GM21360 (cell line): ENCODE results near the gene TMEM143.
A peak's percentile ranks its signal among the peaks of the same experiment; 100 is the strongest.
"Not testable (repeated sequence)": the region's sequence is repeated elsewhere in the genome, so short reads cannot be mapped to it uniquely, and the experiment has no call there.

Experiments used
- ATAC-seq: cut with Tn5 transposase; IDR thresholded peaks from one replicate; pipeline ENCODE4 v1.9.1; 2021; ENCODE audit warnings: mild to moderate bottlenecking, moderate library complexity; ENCODE audit not compliant: unreplicated experiment

The TMEM143 gene

DNA sequence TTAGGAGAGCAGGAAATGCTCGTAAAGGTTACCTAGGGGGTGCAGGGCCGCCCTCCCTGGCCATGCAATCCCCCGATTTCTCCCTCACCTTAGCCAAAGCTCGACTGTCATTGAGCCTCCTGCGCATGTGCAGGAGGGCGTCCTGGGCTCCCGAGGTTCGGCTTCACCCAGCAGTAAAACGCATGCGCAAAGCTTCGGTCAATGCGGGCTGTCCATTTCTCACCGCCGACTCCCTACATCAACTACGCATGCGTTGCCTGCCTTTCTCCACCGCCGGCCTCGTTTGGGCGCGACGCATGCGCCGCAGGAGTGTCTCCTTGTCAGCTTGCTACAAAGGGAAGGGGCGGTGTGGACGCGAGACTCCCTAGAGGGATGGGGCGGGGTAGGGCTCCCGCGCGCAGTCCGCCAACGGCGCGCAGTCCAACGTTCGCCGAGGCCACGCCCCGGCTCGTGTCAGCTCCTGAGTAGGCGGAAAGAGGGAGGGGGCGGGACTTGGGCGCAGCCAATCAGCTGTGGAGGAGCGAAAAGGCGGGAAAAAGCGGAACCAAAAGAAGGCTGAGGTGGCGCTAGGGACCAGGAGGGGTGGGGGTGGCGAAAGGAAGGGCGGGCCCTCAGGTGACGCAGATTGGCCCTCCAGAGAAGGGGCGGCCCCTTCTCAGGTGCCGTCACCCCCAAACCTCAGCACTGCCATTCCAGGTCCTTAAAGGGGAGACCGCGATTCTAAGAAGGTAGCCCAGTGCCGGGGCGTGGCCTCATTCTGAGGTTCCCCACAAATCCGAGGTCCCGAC, at the start of gene TMEM143, which contains the start of gene SYNGR4:
Gene TMEM143, minus strand, starts transcription at position 131 of the 788 bp plus-strand sequence. Its CDS starts 20 bp downstream, at position 111.
Gene SYNGR4, plus strand, starts transcription at position 558 of the 788 bp plus-strand sequence. CDS start 1,476 bp downstream, outside the sequence.
- ATAC-seq: peak; percentile 82

- ATAC-seq: no peak
These were observed 42.1 kb upstream of the TMEM143 start for GRCh38 chr19:48405850-48406249.

- no peak for ATAC-seq
These were observed 41.4 kb upstream of the TMEM143 start for GRCh38 chr19:48405010-48405659.

DNA sequence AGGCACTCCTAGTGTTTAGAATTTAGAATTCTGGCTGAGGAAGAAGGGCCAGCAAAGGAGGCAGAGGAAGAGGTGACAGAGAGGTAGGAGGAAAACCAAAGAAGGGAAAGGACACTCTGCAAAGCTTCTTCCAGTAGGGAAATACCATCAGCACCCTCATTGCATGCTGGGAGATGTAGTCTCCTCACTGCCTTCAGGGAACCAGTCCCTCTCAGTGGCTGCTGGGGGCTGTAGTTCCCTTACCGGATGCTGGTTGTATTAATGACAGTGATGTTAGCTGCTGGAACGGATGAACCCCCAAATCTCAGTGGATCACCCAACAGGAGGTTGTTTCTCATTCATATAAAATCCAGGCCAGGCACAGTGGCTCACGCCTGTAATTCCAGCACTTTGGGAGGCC, 39.9 kb upstream of the TMEM143 start:
- no peak for ATAC-seq

GRCh38 chr19:48401287-48401686, 37.5 kb upstream of the TMEM143 start:
- ATAC-seq: no peak

DNA sequence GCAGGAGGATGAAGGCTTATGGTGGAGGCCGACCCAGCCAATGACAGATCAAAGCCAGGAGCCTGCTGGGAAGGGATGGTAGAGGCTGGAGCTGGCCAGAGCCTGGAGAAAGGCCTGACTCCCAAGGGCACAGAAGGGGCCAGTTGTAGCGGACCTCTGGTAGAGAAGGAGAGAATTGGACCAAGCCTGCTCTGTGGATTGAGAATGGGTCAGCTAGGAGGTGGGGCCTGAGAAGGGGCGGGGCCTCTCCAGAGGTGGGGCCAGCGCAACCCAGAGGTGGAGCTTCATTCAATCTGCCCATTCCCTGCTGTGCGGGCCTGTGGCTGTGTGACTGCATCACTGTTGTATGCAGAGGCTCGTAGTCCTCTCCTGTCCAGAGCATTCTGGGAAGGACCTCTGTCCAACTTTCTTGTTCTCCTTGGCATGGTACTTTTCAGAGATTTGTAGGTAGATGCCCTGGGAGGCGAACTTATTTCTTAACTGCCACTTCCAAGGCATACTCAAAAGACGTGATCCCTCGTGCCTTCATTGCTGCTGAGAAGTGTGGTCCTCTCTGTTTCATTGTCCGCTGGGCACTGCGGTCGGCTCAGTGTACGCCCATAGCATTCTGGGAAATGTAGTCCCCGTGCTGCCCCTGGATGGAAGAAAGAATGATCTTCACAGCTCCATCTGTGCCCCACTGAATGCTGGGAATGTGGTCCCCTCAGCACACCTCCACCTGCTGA, 36.4 kb upstream of the TMEM143 start:
- ATAC-seq: no peak

GRCh38 chr19:48398375-48399235, 34.9 kb upstream of the TMEM143 start:
- peak; percentile 52 for ATAC-seq

GRCh38 chr19:48398102-48398374, 34.3 kb upstream of the TMEM143 start:
- no peak for ATAC-seq

GRCh38 chr19:48397263-48398101, 33.7 kb upstream of the TMEM143 start:
- no peak for ATAC-seq

GRCh38 chr19:48396824-48397176, 33.1 kb upstream of the TMEM143 start:
- no peak for ATAC-seq

GRCh38 chr19:48396016-48396823, 32.5 kb upstream of the TMEM143 start:
- ATAC-seq: no peak

DNA sequence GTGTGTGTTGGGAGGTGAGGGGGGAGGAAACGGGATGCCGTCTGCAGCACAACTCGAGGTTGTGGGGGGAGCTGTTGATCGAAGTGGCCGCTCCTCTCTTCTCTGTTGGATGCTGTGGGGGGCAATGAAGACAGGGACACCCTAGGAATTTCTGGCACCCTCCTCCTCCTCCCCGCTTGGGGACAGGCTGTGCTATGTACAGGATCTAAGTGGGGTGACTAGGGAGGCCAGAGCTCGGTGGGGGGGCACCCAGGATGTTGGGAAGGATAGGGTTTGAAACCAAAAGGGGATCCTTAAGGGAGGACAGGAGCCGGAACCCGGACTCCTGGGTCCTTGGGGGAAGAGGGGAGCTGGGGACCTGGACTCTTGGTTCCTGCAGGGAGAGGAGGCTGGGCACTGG, 31.8 kb upstream of the TMEM143 start:
- no peak for ATAC-seq

- no peak for ATAC-seq
These were observed 31.4 kb upstream of the TMEM143 start for GRCh38 chr19:48395170-48395455.

- ATAC-seq: no peak
These were observed 30.8 kb upstream of the TMEM143 start for GRCh38 chr19:48394331-48395169.

- ATAC-seq: no peak
These were observed 30.0 kb upstream of the TMEM143 start, which contains the start of gene GRIN2D for GRCh38 chr19:48393559-48394330. GRIN2D (plus strand) TSS chr19:48393668; CDS start chr19:48398393, 4,725 bp downstream.

DNA sequence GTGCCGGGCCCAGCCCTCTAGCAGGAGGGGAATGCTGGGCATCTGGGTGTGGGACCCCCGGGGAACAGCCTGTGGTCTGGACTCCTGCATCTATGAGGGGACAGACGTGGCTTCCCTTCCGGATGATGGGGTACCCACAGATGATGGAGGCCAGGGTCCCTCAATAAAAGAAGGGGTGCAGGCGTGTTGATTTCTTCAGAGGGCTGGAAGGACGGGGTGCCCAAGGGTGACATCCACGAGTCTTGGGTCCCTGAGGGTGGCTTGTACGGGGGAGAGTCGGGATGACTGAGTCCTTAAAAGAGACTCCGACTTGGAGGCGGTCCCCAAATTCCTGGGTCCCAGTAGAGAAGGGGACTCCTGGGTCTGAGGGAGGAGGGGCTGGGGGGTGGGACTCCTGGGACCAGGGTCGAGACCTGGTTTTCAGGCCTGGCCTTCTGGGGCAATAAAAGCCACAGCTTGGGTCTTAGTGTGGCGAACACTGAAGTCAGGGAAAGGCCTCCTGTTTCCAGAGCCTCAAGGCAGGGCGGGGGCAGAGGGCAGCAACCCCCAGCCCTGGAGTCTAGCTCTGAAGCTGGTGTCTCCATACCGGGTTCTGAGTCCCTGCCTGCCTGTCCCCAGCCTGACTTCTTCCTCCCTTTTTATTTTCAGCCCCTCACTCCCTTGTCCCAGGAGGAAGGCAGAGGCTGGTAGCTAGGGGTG, 29.3 kb upstream of the TMEM143 start:
- ATAC-seq: no peak

- ATAC-seq: not testable (repeated sequence)
These were observed 28.2 kb upstream of the TMEM143 start for GRCh38 chr19:48392006-48392344.
